H7 (cell line): ENCODE results near the gene VEGFA. TPM values are rescaled to one million over a fixed set of nuclear protein-coding genes. Genes with fewer than 3 reads are reported as not detected.

Source experiments
- DNase-seq: peaks from one replicate; pipeline ENCODE4 v3.0.0; 2012
- H3K27me3 ChIP-seq: 2 replicates; pipeline ENCODE4 v1.6.0; 2011; ENCODE audit warnings: mild to moderate bottlenecking, low read length; ENCODE audit not compliant: control insufficient read depth, insufficient read depth
- H3K36me3 ChIP-seq: replicated peaks from 2 replicates; pipeline ENCODE4 v1.5.1; 2011; ENCODE audit warnings: low read length; ENCODE audit not compliant: control insufficient read depth, insufficient read depth
- H3K4me3 ChIP-seq: 2 replicates; pipeline ENCODE4 v1.5.1; 2011; ENCODE audit warnings: low read depth, mild to moderate bottlenecking, control low read depth, low read length, moderate library complexity; ENCODE audit not compliant: insufficient read depth
- total RNA-seq: library from RNA; depleted of rRNA; stranded (reverse); fragments of >200 nt; shearing (Covaris generic); gene quantifications from 2 replicates; pipeline ENCODE4 v1.2.3, GENCODE V29; 2014

VEGFA gene
- total RNA-seq, 1 experiment from 2014 or later = 32.1 TPM

DNA sequence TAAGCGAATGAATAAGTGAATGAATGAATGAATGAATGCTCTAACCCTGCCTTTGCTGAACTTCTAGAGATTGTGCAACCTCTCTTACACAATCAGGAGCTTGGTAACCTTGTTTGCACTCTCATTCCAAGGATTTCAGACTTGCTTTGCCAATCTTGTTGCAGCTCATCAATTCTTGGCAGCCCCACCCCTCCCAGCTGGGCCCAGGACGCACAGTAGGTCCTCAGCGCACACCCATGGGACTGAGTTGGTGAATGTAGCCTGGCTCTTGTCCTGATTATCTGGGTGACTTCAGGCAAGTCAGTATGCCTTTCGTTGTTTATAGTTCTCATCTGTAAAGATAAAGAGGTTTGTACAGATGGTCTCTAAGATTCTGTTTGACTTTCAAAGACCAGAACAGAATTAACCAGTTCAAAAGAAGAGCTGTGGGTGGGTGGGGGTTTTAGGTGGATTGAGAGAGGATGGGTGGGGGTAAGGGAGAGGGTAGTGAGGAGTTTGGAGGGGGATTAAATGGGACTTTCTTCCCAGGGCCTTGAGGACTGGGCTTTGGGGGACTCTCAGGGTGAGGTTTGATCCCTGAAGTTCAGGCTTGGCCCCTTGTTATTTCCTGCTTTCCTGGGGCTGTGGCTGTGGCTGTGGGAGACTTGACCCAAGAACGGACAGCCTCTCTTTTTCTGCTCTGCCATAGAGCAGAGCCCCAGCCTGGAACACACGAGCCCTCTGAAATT is 33.2 kb downstream of the VEGFA start:
- no peaks in the 10 kb centered on the region for H3K36me3 ChIP-seq
- H3K27me3 ChIP-seq = no peaks in the 10 kb centered on the region
- no peak overlapping the region for H3K4me3 ChIP-seq
- no peak for DNase-seq

DNA sequence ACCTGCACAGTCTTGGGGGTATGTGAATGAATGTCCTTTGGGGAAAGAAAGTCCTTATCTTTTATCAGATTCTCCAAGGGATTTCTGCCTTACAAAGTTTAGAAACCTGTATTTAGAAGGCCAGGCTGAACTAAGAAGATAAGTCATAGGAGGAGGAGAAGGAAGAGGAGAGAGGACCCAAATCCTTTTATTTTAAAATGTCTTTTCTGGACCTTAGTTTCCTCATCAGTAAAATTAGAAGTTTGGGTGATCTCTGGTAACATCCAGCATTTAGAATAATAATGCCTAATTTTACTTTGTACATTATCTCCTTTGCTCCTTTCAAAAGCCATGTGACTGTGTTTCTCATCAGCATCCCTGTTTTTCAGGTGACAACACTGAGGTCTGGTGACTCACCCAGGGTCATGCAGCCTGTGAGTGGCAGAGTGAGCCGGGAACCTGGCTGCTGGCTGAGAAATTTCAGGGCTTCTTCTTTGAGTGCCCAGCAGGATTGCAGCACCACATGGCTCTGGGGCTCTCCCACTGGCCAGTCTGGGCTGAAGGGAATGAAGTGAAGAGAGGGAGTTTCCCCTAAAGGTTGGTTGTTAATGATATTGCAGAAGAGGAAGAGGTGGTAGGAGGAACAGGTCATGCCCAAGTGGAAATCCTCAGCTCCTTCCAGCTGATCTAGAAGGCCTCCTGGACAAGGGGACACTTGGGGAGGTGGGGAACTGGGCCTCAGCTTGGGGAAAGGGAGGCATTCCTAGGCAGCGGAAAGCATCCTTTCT is 34.0 kb downstream of the VEGFA start:
- H3K4me3 ChIP-seq = no peak overlapping the region
- no peaks in the 10 kb centered on the region for H3K36me3 ChIP-seq
- no peak for DNase-seq
- H3K27me3 ChIP-seq = no peaks in the 10 kb centered on the region

DNA sequence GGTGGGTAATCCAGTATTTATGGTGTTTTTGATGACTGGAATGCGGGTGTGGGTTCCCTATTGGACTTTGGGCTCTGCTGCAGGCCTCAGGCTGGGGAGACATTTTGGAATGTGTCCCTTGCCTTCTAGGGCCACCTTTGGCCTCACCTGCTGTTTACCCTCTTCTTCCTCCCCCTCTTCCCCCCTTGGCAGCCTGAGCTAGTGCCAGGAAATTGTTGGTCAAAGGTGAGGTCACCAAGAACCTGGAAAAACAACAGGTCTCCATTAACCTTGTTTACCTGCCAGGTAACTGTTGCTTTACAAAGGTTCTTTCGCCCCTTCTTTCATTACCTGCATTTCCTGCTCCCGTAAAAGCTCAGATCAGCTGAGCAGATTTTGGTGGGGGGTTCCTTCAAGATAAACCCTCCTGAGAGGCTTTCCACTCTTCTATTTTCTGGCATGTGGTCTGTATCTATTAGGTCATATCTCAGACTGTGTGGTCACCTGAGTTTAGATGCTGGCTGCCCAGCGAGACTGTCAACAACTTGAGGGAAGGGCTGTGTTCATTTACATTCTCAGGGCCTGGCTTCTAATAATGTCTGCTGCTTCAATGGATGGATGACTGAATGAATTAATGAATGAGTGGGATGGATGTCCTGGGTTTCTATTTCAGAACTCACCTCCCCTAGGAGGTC is 34.7 kb downstream of the VEGFA start:
- Histone ChIP-seq H3K36me3 (no peaks in the 10 kb centered on the region), H3K27me3 (no peaks in the 10 kb centered on the region), H3K4me3 (no peak overlapping the region)
- no peak for DNase-seq

DNA sequence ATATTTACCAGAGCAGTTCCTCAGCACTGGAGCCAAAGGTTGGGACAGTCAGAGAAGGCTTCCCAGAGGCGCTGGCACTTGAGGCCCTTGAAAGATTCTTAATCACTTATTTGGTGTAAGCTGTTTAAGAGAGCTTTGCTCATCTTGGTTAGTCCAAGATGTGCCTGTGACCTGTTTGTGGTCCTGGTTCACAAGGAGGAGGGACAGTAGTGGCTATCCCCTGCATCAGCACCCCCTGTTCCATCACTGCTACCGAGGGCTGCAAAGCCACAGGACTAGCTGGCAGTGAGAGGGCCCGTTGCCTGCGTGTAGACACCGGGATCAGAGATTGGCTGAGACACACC is 35.7 kb downstream of the VEGFA start:
- DNase-seq = no peak
- no peaks in the 10 kb centered on the region for H3K27me3 ChIP-seq
- H3K4me3 ChIP-seq = no peak overlapping the region
- no peaks in the 10 kb centered on the region for H3K36me3 ChIP-seq

DNA sequence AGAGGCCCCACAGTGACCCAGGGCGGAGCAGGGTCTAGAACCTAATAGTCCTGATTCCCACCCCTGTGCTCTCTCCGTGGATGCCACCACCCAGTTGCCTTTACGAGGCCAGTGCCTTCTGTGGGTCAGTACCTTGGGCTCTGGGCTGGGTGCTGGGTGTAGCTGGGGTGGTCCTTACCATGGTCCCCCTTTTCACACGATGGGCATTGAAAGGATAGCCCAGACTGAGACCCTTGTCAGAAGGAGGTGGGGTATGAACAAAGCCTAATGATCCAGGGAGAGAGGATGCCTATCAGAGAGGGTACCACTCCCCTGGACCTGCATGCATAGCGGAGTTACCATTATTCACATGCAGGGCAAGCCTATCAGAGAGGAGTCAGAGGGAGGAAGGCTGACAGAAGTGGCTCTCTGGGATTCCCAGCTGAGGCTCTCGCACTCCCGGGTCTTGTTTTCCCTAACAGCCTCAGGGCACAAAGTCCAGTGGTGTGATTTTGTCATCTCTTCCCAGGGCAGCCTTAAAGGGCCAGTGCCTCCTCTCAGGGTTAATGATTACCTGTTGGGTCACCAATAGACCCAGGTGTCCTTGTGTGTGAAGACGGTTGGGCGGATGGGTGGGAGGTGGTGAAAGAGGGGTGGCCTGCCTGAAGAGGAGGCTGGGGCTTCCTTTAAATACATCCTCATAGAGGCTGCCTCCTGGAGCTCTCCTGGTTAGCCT is 36.2 kb downstream of the VEGFA start:
- Histone ChIP-seq H3K36me3 (no peaks in the 10 kb centered on the region), H3K27me3 (no peaks in the 10 kb centered on the region)
- DNase-seq = no peak

DNA sequence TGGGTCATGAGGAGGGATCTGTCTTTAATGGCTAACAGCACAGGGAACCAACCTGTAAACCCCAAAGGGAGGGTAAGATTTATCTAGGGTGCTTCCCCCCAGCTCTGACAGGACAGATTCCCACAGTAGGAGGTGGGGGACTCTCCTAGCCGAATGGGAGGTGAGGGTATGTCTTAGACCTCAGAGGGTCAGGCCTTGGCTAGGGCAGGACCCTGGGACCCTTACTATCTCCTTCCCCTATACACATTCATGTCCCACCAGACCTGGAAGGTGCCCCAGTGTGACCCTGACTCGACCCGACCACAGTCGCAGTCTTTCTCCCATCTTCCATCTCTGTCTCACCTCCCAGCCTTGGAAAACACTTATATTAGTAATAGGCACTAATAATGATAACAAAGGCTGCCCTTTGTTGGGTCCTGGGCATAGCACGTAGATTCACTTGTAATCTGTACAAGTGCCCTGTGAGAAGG is 36.8 kb downstream of the VEGFA start:
- no peak overlapping the region for H3K4me3 ChIP-seq
- no peaks in the 10 kb centered on the region for H3K27me3 ChIP-seq
- no peak for DNase-seq
- H3K36me3 ChIP-seq = no peaks in the 10 kb centered on the region

More for the DNA sequence above, 36.2 kb downstream of the VEGFA start:
- H3K4me3 ChIP-seq = no peak overlapping the region

DNA sequence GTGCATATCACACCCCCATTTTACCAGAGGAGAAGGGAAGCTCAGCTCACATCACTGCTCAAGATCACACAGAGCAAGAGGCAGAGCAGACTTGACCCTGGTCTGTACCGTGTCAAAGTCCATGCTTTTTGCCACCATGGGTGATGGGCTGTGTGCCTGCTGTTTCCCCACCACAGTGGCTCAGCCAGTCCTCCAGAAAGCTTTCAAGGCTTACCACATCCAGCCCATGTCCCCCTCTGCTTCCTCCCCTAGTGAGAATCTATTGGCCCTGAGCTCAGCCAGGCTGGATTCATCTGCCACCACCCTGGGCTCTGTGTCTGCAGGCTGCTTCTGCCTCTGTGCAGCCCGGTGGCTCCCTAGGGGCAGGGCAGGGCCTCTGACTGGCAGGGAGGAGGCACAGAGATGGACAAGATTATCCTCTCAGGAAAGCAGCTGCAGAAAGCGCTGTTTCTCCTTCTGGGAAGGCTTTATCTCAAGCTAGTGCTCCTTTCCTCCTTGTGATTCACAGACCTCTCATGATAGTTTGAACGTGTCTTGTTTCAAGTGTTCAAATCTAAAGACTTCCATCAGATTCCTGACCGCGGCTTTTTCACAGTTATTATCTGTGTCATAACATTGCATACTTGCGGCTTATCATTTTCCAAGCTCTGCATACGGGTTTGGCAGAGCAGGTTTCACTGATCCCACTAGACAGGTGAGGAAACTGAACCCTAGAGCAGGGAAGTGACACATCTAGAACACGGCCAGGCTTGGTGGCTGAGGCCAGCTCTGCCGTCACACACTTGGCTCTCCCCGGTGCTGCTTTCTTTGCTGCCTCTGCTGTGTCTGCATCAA is 37.4 kb downstream of the VEGFA start:
- no peaks in the 10 kb centered on the region for H3K36me3 ChIP-seq
- H3K27me3 ChIP-seq = no peaks in the 10 kb centered on the region
- H3K4me3 ChIP-seq = no peak overlapping the region
- no peak for DNase-seq

DNA sequence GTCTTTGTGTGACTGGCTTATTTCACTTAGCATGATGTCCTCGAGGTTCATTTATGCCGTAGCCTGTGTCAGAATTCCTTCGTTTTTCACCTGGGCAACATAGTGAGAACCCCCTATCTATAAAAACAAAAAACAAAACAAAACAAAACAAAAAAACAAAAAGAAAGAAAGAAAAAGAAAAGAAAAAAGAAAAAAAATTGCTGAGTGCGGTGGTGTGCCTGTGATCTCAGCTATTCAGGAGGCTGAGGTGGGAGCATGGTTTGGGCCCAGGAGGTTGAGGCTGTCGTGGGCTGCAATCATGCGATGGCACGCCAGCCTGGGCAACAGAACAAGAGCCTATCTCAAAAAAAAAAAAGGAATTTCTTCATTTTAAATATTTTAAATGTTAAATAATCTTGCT is 38.4 kb downstream of the VEGFA start:
- Histone ChIP-seq H3K27me3 (no peaks in the 10 kb centered on the region), H3K36me3 (no peaks in the 10 kb centered on the region), H3K4me3 (no peak overlapping the region)
- DNase-seq = no peak

DNA sequence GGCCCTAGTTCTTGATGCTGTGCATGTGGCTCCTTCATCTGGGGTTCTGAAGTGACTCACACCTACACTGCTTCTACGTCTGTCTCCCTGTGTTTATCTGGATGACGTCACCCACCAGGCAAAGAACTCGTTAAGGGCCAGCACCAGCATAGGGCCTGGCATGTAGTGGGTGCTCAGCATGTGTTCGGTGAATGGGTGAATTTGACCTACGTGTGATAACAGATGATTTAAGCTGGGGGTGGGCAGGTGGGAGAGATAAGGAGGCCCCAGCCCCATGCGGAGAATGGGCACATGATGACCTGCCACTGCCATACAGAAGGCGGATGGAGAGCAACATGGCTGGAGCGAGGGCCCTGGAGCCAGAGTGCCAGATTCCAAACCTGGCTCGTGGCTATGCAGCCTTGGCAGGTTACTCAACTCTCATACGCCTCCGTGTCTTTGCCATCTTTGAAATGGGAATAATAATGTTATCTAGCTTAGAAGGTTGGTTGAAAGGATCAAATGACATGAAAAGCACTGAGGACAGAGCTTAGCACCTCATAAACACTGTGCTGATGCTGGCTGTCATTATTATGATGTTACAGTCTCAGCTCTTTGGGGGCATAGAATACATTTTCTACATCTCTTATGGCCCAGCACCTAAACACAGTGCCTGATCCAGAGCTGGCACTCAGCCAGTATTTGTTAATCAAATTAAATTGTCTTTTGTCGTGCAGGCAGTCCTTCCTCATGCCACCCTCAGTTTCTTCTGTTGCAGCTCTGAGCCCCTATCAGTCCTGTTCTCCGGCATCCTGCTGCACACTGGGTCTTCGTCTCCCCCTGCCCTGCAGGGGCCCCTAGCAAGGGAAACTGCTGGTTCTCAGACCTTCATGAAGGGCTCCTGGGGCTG is 39.6 kb downstream of the VEGFA start:
- no peaks in the 10 kb centered on the region for H3K27me3 ChIP-seq
- no peaks in the 10 kb centered on the region for H3K36me3 ChIP-seq
- DNase-seq = no peak
- no peak overlapping the region for H3K4me3 ChIP-seq

DNA sequence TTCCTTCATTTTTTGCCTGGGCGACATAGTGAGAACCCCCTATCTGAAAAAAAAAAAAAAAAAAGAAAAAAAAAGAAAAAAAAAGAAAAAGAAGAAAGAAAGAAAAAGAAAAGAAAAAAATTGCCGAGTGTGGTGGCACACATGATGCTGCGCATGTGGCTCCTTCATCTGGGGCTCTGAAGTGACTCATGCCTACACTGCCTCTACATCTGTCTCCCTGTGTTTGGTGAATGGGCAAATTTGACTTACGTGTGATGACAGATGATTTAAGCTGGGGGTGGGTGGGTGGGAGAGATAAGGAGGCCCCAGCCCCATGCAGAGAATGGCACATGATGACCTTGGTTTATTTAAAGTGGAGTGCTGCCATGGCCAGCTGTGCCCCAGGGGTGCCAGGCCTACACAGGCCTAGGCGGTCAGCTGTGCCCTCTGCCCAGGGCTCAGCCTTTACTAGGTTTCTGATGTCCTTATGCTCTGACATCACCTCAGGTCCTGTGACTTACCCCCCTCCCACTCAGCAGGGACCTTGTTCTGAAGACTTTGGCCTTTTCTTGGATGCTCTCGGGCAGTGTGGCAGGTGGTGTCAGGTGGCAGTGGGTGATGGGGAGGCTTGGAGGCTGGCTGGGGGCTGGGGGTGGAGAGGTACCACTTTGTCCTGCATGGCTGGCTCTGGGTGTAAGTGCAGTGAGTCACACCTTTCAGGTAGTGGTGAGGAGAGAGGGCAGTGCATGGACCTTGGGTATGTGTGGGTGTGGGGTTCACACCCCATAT is 41.1 kb downstream of the VEGFA start:
- Histone ChIP-seq H3K27me3 (no peaks in the 10 kb centered on the region), H3K36me3 (no peaks in the 10 kb centered on the region), H3K4me3 (no peak overlapping the region)
- DNase-seq = no peak

DNA sequence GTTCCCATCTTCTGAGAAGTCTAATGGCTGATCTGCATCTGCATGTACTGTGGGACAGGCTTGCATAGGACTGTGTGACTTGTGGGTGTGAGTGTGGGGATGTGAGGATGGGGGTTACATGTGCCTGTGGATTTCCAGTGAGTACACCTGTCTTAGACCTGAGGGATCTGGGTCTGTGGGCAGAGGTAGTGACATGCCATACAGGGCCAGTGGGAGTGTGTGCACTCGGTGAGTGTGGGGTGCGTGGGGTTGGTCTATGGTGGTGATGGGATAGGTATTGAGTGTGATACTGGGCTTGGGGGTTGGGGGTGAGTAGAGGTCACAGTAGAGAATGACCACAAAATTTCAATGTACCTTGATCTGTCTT is 41.7 kb downstream of the VEGFA start:
- Histone ChIP-seq H3K36me3 (no peaks in the 10 kb centered on the region), H3K4me3 (no peak overlapping the region), H3K27me3 (no peaks in the 10 kb centered on the region; the same call in 1 of the 2 replicates)
- DNase-seq = no peak

DNA sequence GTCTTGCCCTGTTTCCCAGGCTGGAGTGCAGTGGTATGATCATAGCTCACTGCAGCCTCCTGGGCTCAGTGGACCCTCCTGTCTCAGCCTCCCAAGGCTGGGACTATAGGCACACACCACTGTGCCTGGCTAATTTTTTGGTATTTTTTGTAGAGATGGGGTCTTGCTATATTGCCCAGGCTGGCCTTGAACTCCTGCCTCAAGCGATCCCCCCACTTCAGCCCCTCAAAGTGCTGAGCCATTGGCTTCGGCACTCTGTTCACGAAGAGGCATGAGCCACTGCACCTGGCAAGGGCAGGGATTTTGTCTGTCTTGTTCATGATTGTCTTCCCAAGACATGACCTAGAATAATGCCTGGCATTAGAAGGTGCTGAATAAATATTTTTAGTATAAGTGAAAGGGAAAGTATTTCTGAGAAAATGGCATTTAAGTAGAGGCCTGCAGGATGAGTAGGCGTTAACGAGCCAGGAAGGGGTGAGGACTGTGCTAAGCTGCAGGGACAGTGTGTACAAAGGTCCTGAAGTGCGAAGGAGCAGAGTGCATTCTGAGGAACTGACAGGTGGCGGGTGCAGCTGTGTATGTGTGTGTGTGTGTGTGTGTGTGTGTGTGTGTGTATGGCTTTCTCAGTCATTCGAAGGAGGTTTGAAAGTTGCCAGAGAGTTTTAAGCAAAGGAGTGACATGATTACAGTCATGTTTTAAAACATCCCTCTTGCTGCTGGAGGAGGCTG is 43.0 kb downstream of the VEGFA start:
- Histone ChIP-seq H3K27me3 (no peaks in the 10 kb centered on the region; the same call in 1 of the 2 replicates), H3K36me3 (no peaks in the 10 kb centered on the region), H3K4me3 (no peak overlapping the region)
- no peak for DNase-seq
